GM19043 (cell line): ENCODE results near the gene ABHD2.
"Not testable (repeated sequence)": the region's sequence is repeated elsewhere in the genome, so short reads cannot be mapped to it uniquely, and the experiment has no call there.

Source experiments
- ATAC-seq: cut with Tn5 transposase; IDR thresholded peaks from one replicate; pipeline ENCODE4 v1.9.1; 2021; ENCODE audit warnings: low read depth; ENCODE audit not compliant: unreplicated experiment

ABHD2 gene

GRCh38 chr15:89087830-89088604 is at the start of gene ABHD2:
ABHD2 (plus strand) TSS chr15:89088456; CDS start chr15:89116328, 27,872 bp downstream.
- ATAC-seq: peak; percentile 96

DNA sequence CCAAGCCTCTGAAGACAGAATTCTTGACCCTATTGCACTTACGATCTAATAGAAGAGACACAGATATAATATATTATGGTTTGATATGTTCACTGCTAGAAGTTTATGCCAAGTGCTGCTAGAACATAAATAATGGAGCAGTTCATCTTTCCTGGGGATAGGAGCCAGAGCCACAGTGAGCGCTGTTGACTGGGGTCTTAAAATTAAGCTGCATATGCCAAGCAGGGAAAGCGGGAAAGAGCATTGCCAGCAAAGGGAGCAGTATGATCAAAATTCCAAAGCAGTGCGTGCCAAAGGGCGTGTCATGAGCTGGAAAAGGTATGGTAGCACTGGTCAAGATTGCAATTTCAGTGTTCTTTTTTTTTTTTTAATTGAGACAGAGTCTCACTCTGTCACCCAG is 49.1 kb upstream of the ABHD2 start:
- ATAC-seq: no peak

GRCh38 chr15:89041507-89041906 is 46.7 kb upstream of the ABHD2 start:
- ATAC-seq: no peak

DNA sequence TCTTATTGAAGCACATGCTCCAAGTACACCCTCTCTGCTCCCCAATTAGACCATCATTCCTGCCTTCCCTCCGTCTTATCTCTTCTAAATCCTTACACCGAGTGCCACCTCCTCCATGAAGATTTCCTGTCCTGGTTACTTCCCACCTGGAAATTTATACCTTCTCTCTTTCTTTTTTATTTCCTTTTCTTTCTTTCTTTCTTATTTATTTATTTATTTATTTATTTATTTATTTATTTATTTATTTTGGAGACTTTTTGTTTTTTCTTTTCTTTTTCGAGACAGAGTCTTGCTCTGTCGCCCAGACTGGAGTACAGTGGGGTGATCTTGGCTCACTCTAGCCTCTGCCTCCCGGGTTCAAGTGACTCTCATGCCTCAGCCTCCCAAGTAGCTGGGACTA is 45.9 kb upstream of the ABHD2 start:
- no peak for ATAC-seq

DNA sequence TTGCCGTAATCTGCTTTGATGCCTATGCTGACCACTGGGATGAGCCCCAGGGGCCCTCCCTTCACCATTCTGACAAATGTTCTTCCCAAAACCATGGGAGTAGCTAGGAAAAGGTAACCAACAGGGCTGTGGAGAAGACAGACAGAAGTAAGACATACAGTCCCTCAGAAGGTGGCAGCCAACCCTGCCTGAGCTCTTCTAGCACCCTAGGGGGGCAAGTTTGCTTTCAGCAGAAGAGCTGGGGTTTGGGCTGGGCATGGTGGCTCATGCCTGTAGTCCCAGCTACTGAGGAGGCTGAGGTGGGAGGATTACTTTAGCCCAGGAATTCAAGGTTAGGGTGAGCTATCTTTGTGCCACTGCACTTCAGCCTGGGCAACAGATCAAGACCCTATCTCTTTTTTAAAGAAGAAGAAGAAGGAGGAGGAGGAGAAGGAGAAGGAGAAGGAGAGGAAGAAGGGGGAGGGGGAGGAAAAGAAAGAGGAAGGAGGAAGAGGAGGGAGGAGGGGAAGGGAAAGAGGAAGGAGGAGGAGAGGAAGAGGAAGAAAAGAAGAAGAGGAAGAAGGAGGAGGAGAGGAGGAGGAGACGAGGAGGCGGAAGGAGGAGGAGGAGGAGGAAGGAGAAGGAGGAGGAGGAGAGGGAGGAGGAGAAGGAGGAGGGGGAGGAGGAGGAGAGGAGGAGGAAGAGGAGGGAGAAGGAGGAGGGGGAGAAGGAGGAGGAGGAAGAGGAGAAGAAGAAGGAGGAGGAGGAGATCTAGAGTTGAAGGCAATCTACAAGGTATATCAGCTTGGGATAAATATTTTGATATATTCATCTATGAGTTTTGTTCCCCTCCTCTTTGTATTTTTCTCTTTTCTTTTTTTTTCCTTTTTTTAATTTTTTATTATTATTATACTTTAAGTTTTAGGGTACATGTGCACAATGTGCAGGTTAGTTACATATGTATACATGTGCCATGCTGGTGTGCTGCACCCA is 44.9 kb upstream of the ABHD2 start:
- ATAC-seq: no peak

DNA sequence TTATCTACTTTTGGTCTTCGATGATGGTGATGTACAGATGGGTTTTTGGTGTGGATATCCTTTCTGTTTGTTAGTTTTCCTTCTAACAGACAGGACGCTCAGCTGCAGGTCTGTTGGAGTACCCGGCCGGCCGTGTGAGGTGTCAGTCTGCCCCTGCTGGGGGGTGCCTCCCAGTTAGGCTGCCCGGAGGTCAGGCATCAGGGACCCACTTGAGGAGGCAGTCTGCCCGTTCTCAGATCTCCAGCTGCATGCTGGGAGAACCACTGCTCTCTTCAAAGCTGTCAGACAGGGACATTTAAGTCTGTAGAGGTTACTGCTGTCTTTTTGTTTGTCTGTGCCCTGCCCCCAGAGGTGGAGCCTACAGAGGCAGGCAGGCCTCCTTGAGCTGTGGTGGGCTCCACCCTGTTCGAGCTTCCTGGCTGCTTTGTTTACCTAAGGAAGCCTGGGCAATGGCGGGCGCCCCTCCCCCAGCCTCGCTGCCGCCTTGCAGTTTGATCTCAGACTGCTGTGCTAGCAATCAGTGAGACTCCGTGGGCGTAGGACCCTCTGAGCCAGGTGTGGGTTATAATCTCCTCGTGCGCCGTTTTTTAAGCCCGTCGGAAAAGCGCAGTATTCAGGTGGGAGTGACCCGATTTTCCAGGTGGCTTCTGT is 39.1 kb upstream of the ABHD2 start:
- not testable (repeated sequence) for ATAC-seq

- no peak for ATAC-seq
These were observed 36.4 kb upstream of the ABHD2 start for GRCh38 chr15:89051875-89052274.

DNA sequence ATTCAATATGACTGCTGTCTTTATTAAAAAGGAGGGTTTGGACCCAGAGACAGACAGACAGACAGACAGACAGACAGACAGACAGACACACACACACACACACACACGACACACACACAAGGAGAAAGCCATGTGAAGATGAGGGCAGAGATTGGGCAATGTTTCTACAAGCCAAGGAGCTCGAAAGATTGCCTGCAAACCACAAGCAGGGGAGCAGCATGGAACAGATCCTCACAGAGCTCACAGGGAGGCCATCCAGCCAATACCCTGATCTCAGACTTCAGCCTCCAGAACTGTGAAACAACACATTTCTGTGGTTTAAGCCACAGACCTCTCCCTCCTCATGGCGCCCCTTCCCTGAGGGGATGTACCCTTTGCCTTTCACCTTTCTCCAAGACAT is 35.8 kb upstream of the ABHD2 start:
- ATAC-seq: no peak

DNA sequence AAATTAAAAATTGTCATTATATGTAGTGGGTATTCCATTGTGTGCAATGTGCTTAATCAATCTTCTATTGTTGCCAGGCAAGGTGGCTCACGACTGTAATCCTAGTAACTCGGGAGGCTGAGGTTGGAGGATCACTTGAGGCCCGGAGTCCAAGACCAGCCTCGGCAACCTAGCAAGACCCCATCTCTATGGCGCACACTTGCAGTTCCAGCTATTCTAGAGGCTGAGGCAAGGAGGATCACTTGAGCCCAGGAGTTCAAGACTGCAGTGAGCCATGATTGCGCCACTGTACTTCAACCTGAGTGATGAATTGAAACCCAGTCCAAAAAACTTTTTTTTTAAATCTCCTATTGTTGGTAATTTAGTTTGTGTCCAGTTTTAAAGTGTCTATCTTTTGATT is 33.4 kb upstream of the ABHD2 start:
- no peak for ATAC-seq

DNA sequence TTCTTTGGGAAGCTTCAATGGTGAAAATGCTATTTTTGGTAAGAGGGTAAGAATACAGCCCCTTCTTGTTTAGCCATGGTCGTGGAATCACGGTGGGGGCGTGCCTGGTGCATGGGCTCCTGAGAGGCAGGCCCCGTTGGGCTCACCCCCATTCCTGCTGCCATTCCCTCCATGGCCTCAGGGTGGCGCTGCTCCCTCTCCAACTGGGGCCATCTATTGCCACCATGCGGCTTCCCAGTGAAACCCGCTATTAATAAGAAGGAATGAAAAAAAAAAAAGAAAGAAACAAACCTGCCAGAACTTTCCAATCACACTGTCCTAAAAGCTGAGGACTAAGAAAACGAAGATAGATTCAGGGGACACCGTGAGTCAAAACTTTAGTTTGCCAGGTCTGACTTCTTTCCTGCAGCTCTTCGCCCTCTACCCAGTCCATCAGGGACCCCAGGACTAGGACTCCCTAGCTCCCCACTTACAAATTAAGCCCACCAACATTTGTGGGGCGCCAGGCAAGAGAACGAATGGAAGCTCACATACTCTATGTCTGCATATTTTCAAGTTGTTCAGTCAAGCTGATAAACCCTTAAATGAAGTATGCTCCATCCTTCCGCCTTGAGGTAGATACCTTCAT is 30.6 kb upstream of the ABHD2 start:
- ATAC-seq: no peak

GRCh38 chr15:89058376-89058775 is 29.9 kb upstream of the ABHD2 start:
- no peak for ATAC-seq

GRCh38 chr15:89058876-89059405 is 29.3 kb upstream of the ABHD2 start:
- no peak for ATAC-seq

GRCh38 chr15:89066280-89066679 is 22.0 kb upstream of the ABHD2 start:
- ATAC-seq: no peak

- peak; percentile 24 for ATAC-seq
These were observed 20.5 kb upstream of the ABHD2 start for GRCh38 chr15:89067751-89068150.

- ATAC-seq: peak; percentile 90
These were observed 19.9 kb upstream of the ABHD2 start for GRCh38 chr15:89068325-89068784.

DNA sequence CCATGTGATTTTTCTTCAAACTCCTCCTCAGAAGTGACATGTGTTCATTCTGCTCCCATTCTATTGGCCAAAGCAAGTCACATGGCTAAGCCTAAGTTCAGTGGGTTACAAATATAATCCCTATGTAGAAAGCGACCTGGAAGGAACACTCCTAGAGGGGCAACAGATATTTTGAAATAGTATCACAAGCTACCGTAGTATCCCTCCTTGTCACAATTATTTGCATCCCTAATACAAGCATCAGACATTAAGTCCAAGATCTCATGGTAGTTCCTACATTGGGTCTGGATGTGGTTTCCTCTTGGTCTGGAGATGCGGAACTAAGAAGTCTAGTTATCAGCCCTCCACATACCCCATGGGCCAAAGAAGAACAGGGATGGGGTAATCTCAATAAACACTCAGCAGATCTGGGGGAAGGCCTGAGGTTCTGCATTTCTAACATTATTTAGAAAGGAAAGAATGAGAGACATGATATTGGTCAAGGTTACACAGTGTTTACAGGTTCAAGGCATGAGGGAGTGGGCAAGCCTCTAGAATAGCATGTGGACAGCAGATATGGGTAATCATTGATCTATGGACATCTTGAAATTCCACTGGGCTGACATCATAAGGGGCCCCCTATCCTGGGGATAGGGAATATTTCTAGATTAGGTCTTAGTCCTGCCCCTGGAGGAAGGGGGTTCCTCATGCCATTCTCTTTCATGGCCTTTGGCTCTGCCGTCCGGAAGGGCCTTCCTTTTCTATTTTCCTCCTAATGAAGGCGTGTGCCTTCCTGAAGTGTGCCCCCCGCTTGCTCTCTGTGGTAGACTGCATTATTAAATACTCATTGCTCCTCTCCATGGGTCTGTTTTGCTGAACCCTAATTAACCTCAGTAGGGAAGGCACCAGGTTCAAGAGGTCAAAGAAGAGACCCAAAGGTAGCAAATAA is 17.8 kb upstream of the ABHD2 start:
- ATAC-seq: no peak

DNA sequence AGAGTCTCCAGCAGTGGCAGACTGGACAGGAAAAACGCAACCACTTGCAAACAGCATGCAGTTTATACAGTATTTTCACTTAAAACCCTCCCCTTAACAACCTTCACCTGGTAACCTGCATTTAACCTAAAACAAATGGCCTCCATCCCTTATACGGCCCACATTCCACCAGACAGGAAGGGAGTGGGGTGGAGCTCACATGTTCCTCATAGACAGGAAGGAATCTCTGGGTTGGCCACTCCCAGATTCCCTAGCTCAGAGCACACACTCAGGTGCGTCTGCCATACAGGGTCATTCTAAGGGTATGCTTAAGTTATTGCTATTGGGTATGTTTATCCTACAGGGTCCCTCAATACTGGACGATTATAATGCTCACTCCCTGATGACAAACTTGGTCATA is 16.8 kb upstream of the ABHD2 start:
- ATAC-seq: no peak

DNA sequence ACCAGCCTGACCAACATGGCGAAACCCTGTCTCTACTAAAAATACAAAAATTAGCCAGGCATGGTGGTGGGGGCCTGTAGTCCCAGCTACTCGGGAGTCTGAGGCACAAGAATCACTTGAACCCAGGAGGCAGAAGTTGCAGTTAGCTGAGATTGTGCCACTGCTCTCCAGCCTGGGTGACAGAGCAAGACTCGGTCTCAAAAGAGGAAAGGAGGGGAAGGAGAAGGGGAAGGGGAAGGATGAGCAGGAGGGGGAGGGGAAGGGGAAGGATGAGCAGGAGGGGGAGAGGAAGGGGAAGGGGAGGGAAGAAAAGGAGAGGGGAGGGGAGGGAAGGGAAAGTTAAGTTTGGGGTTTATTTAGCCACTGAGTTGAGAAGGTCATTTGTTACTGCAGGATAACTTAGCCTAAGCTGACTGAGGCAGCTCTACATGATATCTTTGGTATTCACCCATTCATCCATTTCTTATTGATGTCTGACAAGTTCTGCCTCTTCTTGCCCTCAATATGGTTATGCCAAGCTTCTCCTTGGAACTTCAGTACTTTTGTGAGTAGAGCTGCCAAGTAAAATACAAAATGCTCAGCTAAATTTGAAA is 15.9 kb upstream of the ABHD2 start:
- ATAC-seq: no peak
